Activated effector memory CD4-positive, alpha-beta T cell treated with Interleukin-2 at 50 U/mL for 16 hours (primary cell): ENCODE results near the gene GRIA3.

ENCODE experiments used
- DNase-seq: peaks from one replicate; pipeline ENCODE4 v3.0.0-alpha.2; 2020

The GRIA3 gene

DNA sequence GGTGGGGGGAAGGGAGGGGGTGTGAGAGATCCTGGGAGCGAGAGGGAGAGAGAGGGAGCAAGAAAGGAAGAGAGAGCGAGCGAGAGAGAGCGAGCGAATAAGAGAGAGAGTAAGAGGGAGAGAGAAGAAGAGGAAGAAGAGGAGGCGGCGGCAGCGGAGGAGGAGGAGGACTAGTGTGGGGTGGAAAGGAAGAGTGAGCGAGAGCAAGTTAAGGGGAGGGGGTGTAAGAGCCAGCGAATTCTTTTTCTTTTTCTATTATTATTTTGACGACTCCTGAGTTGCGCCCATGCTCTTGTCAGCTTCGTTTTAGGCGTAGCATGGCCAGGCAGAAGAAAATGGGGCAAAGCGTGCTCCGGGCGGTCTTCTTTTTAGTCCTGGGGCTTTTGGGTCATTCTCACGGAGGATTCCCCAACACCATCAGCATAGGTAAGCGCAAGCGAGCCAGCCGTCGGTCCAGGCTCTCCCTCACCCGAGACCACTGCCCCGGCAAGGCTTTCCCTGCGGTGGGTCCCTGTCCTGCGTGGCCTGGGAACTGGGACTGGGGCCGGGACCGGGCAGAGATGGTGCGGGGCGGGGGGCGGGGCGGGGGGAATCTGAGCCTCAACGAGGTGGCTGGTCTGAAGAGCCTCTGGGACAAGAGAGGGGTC, at the start of gene GRIA3:
GRIA3 (plus strand) TSS at position 60 of the 647 bp plus-strand sequence; CDS start at position 318, 258 bp downstream.
- DNase-seq: no peak

DNA sequence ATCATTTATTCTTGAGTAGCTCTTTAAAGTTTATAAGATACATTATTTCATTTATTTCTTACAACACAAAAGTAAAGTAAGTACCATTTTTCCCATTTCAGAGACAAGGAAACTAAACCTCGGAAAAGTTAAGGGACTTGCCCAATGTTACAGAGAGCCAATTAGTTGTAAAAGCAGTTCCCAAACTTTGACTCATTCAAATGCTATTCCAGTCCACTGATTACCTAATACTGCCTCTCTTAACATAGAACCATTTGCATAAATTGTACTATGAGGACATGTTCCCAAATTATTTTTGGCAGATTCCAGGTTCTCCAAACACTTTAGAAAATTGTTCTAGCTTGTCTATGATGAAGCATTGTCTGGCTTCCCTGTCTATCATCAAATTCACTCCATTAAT, 45.6 kb upstream of the GRIA3 start:
- DNase-seq: no peak

DNA sequence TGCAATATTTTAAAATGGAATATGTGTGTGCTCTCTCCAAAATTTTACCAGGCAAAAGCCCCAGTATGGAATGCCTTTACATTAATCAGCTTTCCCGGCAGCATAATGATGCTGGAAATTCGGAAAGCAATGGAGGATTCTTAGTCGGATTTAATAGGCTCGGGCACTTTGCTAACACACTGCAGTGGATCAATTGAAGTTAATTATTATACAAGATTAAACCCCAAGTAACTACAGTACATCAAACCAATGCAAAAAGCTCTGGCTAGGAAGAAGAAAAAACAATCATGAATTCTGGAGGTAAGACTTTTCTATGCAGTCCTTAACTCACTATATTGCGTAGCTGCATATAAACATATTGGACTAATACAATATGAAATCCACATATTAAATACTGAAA, 43.6 kb upstream of the GRIA3 start:
- no peak for DNase-seq

GRCh38 chrX:123140904-123141303, 43.2 kb upstream of the GRIA3 start:
- DNase-seq: no peak

- DNase-seq: no peak
Observed at GRCh38 chrX:123153846-123154335, 30.2 kb upstream of the GRIA3 start.

DNA sequence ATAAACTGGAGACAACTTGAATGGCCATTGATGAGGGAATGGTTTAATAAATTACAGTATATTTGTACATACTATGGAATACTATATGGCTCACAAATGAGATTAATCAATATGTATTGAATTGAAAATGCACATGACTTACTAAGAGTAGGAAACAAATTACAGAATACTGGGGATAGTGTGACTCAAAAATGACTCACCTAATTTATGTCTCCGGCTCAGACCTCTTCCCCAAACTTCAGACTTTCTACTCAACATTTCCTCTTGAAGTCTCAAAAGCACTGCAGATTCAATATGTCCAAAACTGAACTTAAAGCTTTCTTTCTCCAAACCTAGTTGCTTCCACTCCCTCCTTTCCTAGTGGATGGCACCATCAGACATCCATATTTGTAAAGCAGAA, 28.8 kb upstream of the GRIA3 start:
- DNase-seq: no peak

GRCh38 chrX:123157586-123157985, 26.5 kb upstream of the GRIA3 start:
- DNase-seq: no peak

DNA sequence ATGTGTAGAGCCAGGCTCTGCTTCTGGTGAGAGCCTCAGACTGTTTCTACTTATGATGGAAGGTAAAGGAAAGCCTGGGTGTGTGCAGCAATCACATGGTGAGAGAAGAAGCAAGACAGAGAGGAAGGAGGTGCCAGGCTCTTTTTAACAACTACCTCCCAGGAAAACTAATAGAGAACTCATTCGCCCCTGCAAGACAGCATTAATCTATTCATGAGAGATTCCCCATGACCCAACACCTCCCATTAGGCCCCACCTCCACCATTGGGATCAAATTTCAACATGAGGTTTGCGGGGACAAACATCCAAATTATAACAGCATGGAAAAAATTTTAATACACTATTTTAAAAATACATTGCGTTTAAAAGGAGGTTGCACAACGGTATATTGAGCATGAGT, 24.7 kb upstream of the GRIA3 start:
- DNase-seq: no peak

DNA sequence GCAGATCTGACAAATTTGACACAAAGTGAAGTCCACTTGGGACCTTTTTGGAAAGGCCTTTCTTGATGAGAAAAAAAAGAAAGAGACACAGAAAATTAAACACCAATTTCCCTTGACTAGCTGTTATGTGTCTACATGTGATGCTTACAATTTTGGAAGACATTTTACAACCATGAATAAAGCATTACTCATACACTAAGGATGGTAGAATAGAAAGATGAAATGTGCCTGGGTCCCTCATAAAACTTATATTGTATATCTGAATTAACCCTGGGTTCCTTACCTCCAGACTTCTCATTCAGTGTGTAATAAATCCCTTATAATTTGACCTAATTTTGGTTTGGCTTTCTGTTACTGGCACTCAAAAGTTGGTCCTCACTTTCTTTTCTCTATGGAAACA, 16.5 kb upstream of the GRIA3 start:
- no peak for DNase-seq

GRCh38 chrX:123169247-123169901, 14.7 kb upstream of the GRIA3 start:
- DNase-seq: no peak

GRCh38 chrX:123170546-123170945, 13.5 kb upstream of the GRIA3 start:
- DNase-seq: no peak

GRCh38 chrX:123171781-123172180, 12.3 kb upstream of the GRIA3 start:
- no peak for DNase-seq

- no peak for DNase-seq
Observed at GRCh38 chrX:123172869-123173268, 11.2 kb upstream of the GRIA3 start.

DNA sequence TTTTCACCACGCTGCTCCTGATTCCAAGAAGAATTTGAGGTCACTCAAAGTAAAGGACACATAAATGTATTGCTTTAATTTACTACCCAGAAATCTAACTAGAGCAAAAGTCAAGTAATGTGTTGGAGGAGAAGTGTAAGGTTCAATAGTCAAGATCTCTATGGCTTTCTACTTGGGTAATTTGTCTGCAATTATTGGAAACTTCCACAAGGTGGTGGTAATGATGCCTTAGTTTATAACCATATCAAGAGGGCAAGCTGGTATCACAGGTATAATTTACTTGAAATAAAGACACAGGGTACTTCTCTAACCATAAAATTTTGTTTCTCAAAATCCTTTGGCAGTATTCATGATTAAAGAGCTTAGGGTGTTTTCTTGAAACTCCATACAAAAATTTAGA, 10.2 kb upstream of the GRIA3 start:
- no peak for DNase-seq

GRCh38 chrX:123175366-123176122, 8.5 kb upstream of the GRIA3 start:
- no peak for DNase-seq

DNA sequence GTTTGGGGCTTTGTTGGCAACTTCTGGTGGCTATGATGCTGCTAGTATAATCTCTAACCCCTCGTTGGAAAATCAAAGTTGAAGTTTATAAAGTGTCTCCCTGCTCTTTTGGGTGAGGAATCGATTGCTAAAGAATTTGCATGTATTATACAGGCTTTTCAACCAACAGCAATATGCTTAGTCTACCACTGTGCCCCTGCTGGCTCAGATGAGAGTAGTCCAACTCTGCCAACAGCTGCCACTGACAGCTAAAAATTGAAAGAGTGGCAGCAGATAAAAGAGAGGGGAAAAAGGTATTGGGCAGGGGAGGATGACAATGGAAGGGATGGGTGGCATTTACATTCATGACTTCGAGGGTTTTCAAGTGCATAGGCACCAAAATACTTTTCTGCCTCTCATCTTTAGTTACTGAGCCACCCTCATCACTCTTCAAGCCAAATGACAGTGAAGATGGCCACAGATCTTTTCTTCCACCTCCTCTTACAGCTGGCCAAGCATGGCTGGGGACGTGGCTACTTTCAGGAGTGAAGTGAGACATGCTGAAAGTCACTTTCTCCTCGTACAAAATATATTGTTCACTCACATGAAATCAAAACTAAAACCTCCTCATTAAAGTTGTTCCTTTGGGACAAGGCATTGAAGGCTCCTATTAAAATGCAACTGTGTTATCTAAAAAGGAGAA, 2.7 kb upstream of the GRIA3 start:
- DNase-seq: no peak

GRCh38 chrX:123184866-123185276, 793 bp downstream of the GRIA3 start:
- no peak for DNase-seq

DNA sequence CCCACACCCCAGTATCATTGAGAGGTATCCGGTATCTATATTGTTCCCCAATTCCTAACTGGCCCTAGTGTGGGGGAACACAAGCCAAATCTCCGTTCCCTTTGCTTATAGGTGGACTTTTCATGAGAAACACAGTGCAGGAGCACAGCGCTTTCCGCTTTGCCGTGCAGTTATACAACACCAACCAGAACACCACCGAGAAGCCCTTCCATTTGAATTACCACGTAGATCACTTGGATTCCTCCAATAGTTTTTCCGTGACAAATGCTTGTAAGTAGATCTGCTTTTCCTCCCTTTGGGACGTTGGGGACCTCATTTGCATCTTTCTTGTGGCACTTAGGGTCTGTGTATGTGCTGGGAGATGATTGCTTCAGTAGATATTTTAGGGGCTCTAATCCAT, 1.6 kb downstream of the GRIA3 start:
- no peak for DNase-seq

DNA sequence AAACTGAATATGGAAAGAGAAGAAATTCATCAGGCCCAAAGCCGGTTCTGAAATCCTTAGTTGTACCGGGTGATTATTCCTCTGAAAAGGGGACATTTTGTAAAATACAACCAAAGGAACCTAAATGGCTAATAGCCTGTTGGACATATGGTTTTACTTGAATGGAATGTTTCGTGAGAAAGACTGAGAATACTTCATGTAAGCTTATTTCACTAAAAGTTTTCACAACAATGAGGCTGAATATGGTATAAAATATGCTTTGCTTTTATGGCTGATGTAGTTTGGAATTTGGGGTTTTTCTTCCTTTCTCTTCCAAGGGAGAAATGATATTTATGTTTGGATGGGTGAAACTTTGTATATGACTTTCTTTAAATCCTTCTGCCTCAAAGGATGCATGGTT, 2.7 kb downstream of the GRIA3 start:
- no peak for DNase-seq

- DNase-seq: no peak
Observed at GRCh38 chrX:123188081-123188480, 4.0 kb downstream of the GRIA3 start.

DNA sequence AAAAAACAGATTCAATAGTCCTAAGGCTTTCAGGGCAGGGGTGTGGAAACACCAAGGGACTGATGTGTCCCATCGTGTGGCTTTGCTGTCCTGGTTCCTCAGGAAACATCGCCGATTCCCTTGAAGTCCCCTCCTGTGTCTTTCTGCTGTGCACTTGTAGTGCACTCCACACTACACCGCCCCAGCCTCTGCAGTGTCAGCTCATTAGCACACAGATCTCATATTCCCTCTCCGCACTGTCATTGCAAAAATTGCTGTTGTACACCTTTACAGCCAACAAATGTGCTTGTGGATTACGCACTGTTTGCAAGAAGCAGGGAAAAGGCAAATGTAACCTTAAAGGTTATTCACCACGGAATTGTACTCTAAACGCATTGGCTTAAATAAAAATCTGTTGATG, 5.3 kb downstream of the GRIA3 start:
- no peak for DNase-seq

- DNase-seq: no peak
Observed at GRCh38 chrX:123190096-123190495, 6.0 kb downstream of the GRIA3 start.

DNA sequence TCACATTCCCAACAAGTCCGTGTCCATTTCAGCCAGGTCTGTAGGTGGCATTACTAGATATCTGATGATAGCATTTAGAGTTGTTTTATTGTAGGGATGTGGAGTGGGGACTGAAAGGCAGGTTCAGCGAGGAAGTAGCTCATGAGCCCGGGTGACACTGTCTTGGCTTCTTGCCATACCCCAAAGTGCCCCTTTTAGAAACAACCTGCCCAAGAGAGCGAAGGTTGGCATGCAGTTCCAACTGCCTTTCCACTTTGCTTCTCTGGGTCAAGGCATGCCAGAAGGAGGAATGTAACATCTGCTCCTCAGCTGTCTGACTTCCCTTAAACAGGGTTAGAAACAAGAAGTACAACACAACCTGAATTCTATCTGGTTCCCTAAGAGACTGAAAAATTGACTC, 9.0 kb downstream of the GRIA3 start:
- DNase-seq: no peak
